Measurements from ENCODE around the gene SEMA4B. TPM values are rescaled to one million over a fixed set of nuclear protein-coding genes. Genes with fewer than 3 reads are reported as not detected.

The SEMA4B gene
- total RNA-seq, 1 experiment from 2014 or later, result 13.2 TPM

DNA sequence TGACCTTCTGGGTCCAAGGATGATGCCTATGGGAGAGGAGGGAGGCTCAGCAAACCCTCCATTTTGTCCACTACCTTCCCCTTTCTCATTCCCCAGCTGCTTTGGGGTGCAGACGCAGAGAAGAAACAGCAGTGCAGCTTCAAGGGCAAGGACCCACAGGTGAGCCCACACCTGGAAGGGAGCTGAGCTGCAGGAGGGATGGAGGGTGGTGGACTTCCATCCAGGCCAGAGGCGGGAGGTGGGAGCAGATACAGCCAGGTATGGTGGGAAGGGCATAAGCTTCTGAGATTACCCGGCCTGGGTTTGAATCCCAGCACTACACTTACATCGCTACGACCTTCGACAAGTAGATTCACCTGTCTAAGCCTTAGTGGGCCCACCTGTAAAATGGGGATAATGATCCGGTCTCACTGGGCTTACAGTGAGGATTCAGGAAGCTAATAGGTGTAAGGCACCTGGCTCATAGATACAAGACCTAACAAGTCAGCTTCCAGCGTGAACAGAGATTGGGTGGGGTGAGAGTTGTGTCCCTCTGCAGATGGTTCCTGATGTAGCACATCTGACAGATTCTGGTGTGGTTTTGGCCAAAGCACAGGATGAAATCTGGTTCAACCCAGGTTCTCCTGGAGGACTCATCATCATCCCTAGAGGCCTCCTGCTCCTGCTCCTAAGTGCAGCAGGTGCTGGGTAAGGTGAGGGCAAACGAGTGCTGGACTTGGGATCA lies 16.7 kb downstream of the SEMA4B start:
- intact Hi-C loops (cut with micrococcal nuclease; ENCODE audit: unreplicated experiment), result no loop called here
- no peak for DNase-seq (ENCODE audit: low spot score)

GRCh38 chr15:90219421-90220141 lies 18.5 kb downstream of the SEMA4B start:
- peak; percentile 64 for DNase-seq (ENCODE audit: low spot score)
- Histone ChIP-seq H3K27ac (ENCODE audit: low read depth, low read length, poor library complexity, severe bottlenecking) (no peak overlapping the region), H3K4me1 (ENCODE audit: insufficient read depth, low read length, poor library complexity, severe bottlenecking) (no peaks in the 10 kb centered on the region), H3K4me3 (ENCODE audit: low read depth, low read length, poor library complexity, severe bottlenecking) (no peak overlapping the region), H3K36me3 (ENCODE audit: insufficient read depth, low read length, poor library complexity, severe bottlenecking) (no peaks in the 10 kb centered on the region), H3K27me3 (replicated peaks; ENCODE audit: insufficient read depth, low read depth, low read length, poor library complexity) (no peaks in the 10 kb centered on the region), H3K9me3 (ENCODE audit: low read depth, low read length, poor library complexity, severe bottlenecking) (no peaks in the 10 kb centered on the region)
- ChIA-PET CTCF (no interaction called here), POLR2A (ENCODE audit: low non-redundant PET) (interaction anchor here (0.5 kb wide), 1 partner anchor 117 kb away, joined by 3 read pairs; the partner anchor contains the start of gene IDH2)
- no TSS peak for BruUV-seq (replicated peaks)
- intact Hi-C loops (cut with micrococcal nuclease; ENCODE audit: unreplicated experiment), result no loop called here
- TF ChIP-seq EZH2 (IDR thresholded peaks at IDR 0.05; ENCODE audit: borderline replicate concordance, low read depth, low read length, poor library complexity, severe bottlenecking) (no peak), CTCF (conservative IDR thresholded peaks at IDR 0.05; ENCODE audit: low read depth, low read length) (peak; percentile 73)

More for the DNA sequence above, 16.7 kb downstream of the SEMA4B start:
- Histone ChIP-seq H3K9me3 (ENCODE audit: low read depth, low read length, poor library complexity, severe bottlenecking) (no peaks in the 10 kb centered on the region), H3K4me3 (ENCODE audit: low read depth, low read length, poor library complexity, severe bottlenecking) (no peak overlapping the region), H3K36me3 (ENCODE audit: insufficient read depth, low read length, poor library complexity, severe bottlenecking) (no peaks in the 10 kb centered on the region), H3K27me3 (replicated peaks; ENCODE audit: insufficient read depth, low read depth, low read length, poor library complexity) (no peaks in the 10 kb centered on the region), H3K27ac (ENCODE audit: low read depth, low read length, poor library complexity, severe bottlenecking) (no peak overlapping the region), H3K4me1 (ENCODE audit: insufficient read depth, low read length, poor library complexity, severe bottlenecking) (peaks cover 5% of the 10 kb centered on the region)
- no peak for TF ChIP-seq EZH2 (IDR thresholded peaks at IDR 0.05; ENCODE audit: borderline replicate concordance, low read depth, low read length, poor library complexity, severe bottlenecking)
- no peak for TF ChIP-seq CTCF (conservative IDR thresholded peaks at IDR 0.05; ENCODE audit: low read depth, low read length)
- ChIA-PET POLR2A (ENCODE audit: low non-redundant PET) (no interaction called here), CTCF (no interaction called here)
- no TSS peak for BruUV-seq (replicated peaks)

DNA sequence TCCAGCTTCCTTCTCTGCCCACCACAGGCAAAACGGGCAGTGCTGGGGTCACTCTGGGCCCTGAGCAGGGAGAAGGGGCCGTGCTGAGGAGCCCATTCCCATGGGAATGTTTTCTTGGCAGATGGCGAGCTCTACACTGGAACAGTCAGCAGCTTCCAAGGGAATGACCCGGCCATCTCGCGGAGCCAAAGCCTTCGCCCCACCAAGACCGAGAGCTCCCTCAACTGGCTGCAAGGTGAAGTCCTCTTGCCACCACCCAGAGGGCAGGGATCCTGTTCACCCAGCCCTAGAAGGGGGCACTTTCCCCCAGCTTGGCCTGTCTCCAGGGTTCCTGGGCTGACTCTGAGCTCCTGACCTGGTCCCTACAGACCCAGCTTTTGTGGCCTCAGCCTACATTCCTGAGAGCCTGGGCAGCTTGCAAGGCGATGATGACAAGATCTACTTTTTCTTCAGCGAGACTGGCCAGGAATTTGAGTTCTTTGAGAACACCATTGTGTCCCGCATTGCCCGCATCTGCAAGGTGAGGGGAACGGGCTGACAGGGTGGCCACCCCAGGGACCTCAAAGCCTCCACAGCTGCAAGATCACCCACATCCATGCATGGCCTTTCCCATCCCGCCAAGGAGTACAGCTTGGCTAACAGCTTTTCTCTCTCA lies 20.2 kb downstream of the SEMA4B start:
- intact Hi-C loops (cut with micrococcal nuclease; ENCODE audit: unreplicated experiment), result no loop called here
- POLR2A ChIA-PET (ENCODE audit: low non-redundant PET), result interaction anchor here (0.6 kb wide), 1 partner anchor 66 kb away, joined by 11 read pairs; no protein-coding TSS in a partner anchor
- Histone ChIP-seq H3K9me3 (ENCODE audit: low read depth, low read length, poor library complexity, severe bottlenecking) (no peaks in the 10 kb centered on the region), H3K27ac (ENCODE audit: low read depth, low read length, poor library complexity, severe bottlenecking) (no peak overlapping the region), H3K4me3 (ENCODE audit: low read depth, low read length, poor library complexity, severe bottlenecking) (no peak overlapping the region), H3K36me3 (ENCODE audit: insufficient read depth, low read length, poor library complexity, severe bottlenecking) (no peaks in the 10 kb centered on the region), H3K27me3 (replicated peaks; ENCODE audit: insufficient read depth, low read depth, low read length, poor library complexity) (no peaks in the 10 kb centered on the region), H3K4me1 (ENCODE audit: insufficient read depth, low read length, poor library complexity, severe bottlenecking) (no peaks in the 10 kb centered on the region)
- CTCF ChIA-PET, result interaction anchor here (0.5 to 1.5 kb wide), 9 partner anchors 9 to 1298 kb away, joined by 3 to 11 read pairs (median 4); partner anchors contain the start of gene TTLL13
- BruUV-seq (replicated peaks), result no TSS peak
- no peak for TF ChIP-seq EZH2 (IDR thresholded peaks at IDR 0.05; ENCODE audit: borderline replicate concordance, low read depth, low read length, poor library complexity, severe bottlenecking)
- peak; percentile 62 for TF ChIP-seq CTCF (conservative IDR thresholded peaks at IDR 0.05; ENCODE audit: low read depth, low read length)
- DNase-seq (ENCODE audit: low spot score), result peak; percentile 67

All from A673 (cell line).